Lung (tissue), 12 donors: ENCODE results near the gene CRYAB. TPM values are rescaled to one million over a fixed set of nuclear protein-coding genes. Genes with fewer than 3 reads are reported as not detected.

ENCODE experiments used
- ATAC-seq: fragments of 200-7000 bp; cut with Tn5 transposase; one replicate; pipeline ENCODE4 v1.9.1; 2020; ENCODE audit warnings: moderate number of reproducible peaks; ENCODE audit not compliant: insufficient read depth, low FRiP score
- DNase-seq, 3 donors: peaks; one replicate each; pipeline ENCODE4 v3.0.0-alpha.2; 2013 to 2017
- H3K27ac ChIP-seq, 2 donors: one replicate each; pipeline ENCODE4 v1.5.1; 2013; ENCODE audit warnings: mild to moderate bottlenecking in 2 of 2, moderate library complexity in 2 of 2, control low read depth in 1 of 2, inconsistent platforms in 1 of 2, low read depth in 1 of 2, low read length in 1 of 2
- H3K27me3 ChIP-seq, 3 donors: one replicate each; pipeline ENCODE4 v1.5.1; 2013; ENCODE audit warnings: low read length in 2 of 3; ENCODE audit not compliant: control insufficient read depth in 3 of 3, insufficient read depth in 3 of 3
- H3K36me3 ChIP-seq, 4 donors: one replicate each; pipeline ENCODE4 v1.5.1; 2013; ENCODE audit warnings: low read length in 4 of 4, mild to moderate bottlenecking in 1 of 4, moderate library complexity in 1 of 4; ENCODE audit not compliant: control insufficient read depth in 4 of 4, insufficient read depth in 4 of 4
- H3K4me1 ChIP-seq, 5 donors: one replicate each; pipeline ENCODE4 v1.5.1; 2013; ENCODE audit warnings: low read length in 5 of 5, mild to moderate bottlenecking in 2 of 5, moderate library complexity in 1 of 5; ENCODE audit not compliant: control insufficient read depth in 5 of 5, insufficient read depth in 5 of 5
- H3K4me3 ChIP-seq: one replicate; pipeline ENCODE4 v1.5.1; 2013; ENCODE audit warnings: mild to moderate bottlenecking, control low read depth, moderate library complexity
- H3K9ac ChIP-seq, 2 donors: one replicate each; pipeline ENCODE4 v1.5.1; 2013; ENCODE audit warnings: low read length in 2 of 2, control low read depth in 1 of 2; ENCODE audit not compliant: insufficient read depth in 1 of 2
- H3K9me3 ChIP-seq, 4 donors: one replicate each; pipeline ENCODE4 v1.5.1; 2013; ENCODE audit warnings: low read length in 3 of 4, mild to moderate bottlenecking in 1 of 4, moderate library complexity in 1 of 4; ENCODE audit not compliant: control insufficient read depth in 4 of 4, insufficient read depth in 3 of 4
- WGBS, 2 donors: extraction: QIAGEN DNeasy Blood & Tissue Kit; methylation state at CpG; one replicate each; pipeline ENCODE4 v1.1.7; 2013; 5-methylcytosine and 5-hydroxymethylcytosine counted together
- polyA plus RNA-seq, 2 donors: library from polyadenylated mRNA; stranded (reverse); fragments of 200-250 nt; gene quantifications; one replicate each; pipeline ENCODE4 v1.2.1, GENCODE V29; 2013
- total RNA-seq, 2 donors: library from RNA; depleted of rRNA in 1 of 2; stranded (reverse); fragments of >200 nt in 1 of 2; gene quantifications; one replicate each; pipeline ENCODE4 v1.2.1, GENCODE V29; 2014 to 2021
- TF ChIP-seq, protein P1 (sequence below): IDR thresholded peaks from 2 replicates; pipeline ENCODE4 v1.5.1; 2012; ENCODE audit warnings: mild to moderate bottlenecking; ENCODE audit errors: control extremely low read depth, extremely low read depth
- donor health status: control.
- donor health status: control.
- donor health status: Bipolar disorder and iron deficiency.
- donor health status: healthy.
- donor health status: DM: yes; HTN: yes; CAD: no.

CRYAB gene
- total and polyA plus RNA-seq, 4 donors = 12.0 to 73.0 (median 60.8) TPM

DNA sequence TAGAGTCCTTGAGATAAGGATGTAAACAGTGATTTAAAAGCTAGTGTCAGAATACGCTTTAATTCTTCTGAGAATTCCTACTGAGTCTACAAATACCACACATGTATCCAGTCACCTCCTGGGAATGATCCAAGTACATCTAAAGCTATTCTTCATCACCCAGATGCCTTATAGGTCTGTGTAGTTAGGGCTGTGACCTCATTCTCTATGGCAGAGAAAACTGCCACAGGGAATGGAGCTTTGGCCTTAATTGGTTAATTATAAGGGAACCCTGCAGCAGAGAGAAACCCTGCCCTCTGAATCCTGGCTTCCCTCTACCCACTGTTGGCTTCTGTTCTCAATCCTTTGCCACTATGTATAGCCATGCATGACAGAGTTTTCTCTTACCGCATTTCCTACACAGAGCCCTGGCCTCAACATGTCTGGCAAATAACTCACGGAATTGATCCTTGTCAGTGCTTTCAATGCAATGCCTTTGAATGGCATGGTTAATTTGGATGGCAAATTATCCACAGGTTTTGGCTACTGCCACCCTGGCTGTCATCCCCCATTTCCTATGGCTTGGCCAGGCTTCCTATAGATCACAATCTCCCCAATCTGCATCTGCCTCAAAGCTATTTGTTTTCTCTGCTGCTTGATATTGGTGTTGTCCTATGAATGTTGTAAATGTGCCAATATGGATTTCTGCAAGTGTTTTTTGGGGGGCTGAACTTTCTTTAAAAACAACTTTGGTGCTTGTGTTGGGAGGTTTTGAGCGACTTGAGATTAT lies 28.4 kb upstream of the CRYAB start:
- no peak for DNase-seq
- WGBS, 2 donors = 92 to 94% methylated on average over 4 of the region's 4 CpGs
- TF ChIP-seq, protein P1, sequence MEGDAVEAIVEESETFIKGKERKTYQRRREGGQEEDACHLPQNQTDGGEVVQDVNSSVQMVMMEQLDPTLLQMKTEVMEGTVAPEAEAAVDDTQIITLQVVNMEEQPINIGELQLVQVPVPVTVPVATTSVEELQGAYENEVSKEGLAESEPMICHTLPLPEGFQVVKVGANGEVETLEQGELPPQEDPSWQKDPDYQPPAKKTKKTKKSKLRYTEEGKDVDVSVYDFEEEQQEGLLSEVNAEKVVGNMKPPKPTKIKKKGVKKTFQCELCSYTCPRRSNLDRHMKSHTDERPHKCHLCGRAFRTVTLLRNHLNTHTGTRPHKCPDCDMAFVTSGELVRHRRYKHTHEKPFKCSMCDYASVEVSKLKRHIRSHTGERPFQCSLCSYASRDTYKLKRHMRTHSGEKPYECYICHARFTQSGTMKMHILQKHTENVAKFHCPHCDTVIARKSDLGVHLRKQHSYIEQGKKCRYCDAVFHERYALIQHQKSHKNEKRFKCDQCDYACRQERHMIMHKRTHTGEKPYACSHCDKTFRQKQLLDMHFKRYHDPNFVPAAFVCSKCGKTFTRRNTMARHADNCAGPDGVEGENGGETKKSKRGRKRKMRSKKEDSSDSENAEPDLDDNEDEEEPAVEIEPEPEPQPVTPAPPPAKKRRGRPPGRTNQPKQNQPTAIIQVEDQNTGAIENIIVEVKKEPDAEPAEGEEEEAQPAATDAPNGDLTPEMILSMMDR = no peak
- Histone ChIP-seq H3K27ac (peak overlapping the region in 1 of 2 donors; percentile 3), H3K9me3 (no peaks in the 10 kb centered on the region), H3K4me3 (no peak overlapping the region), H3K27me3 (no peaks in the 10 kb centered on the region), H3K9ac (no peak overlapping the region), H3K4me1 (peaks cover 6 to 30% (median 14%) of the 10 kb centered on the region in 5 donors), H3K36me3 (peaks cover 0 to 3% (median 0%) of the 10 kb centered on the region in 4 donors)
- ATAC-seq = no peak

DNA sequence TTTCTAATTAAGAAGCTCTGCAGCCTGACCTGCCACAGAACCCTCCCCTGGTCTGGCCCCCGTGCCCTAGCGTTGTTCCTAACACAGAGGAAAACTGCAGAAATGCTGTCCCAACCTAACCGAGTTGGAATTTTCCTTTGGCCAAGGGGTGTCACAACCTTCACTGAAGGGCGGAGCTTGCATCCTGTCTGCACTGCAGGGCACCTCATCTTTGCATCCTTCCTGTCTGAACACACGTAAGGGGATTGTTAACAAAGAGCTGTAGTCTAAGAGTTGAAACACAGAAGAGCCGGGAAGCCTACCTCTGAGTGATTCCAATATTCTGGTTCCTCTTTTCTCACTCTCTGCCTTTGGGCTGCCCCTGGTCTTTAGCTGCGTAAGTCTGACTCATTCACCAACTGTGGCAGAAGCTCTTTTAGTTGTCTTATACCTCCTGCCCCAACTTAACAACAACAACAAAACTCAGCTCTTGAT lies 27.2 kb upstream of the CRYAB start:
- Histone ChIP-seq H3K9me3 (no peaks in the 10 kb centered on the region), H3K4me1 (peaks cover 0 to 33% (median 14%) of the 10 kb centered on the region in 5 donors), H3K36me3 (peaks cover 0 to 3% (median 0%) of the 10 kb centered on the region in 4 donors), H3K27me3 (no peaks in the 10 kb centered on the region), H3K27ac (peak overlapping the region in 1 of 2 donors; percentile 34), H3K4me3 (no peak overlapping the region), H3K9ac (no peak overlapping the region)
- no peak for ATAC-seq
- DNase-seq = peak in 1 of 3 donors; percentile 12
- TF ChIP-seq, protein P1 = no peak
- WGBS, 2 donors = 18 to 33% methylated on average over 7 of the region's 7 CpGs

DNA sequence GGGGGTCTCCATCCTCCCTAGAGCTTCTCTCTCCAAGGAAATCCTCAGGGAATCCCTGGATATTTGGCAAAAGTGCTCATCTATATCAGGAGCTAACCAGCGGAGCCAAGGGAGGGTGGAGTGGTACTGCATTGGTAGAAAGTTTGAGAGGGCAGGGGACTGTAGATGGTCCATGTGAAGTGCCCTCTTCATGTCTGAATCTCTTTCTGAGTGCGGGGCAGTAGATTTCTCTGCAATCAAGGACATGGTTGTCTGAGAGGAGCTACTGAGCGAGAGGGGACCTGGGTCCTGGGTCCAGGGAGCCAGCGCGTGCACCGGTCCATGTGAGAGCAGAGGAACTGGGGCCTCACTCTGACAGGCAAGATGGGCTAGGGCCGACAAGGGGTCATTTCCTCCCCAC lies 26.3 kb upstream of the CRYAB start:
- Histone ChIP-seq H3K27ac (peak overlapping the region; percentile 62 to 81), H3K9me3 (no peaks in the 10 kb centered on the region), H3K27me3 (no peaks in the 10 kb centered on the region), H3K36me3 (peaks cover 0 to 3% (median 0%) of the 10 kb centered on the region in 4 donors), H3K4me3 (no peak overlapping the region), H3K4me1 (peaks cover 0 to 33% (median 14%) of the 10 kb centered on the region in 5 donors), H3K9ac (peak overlapping the region in 1 of 2 donors; percentile 26)
- ATAC-seq = no peak
- WGBS, 2 donors = 61 to 66% methylated on average over 7 of the region's 7 CpGs
- peak in 1 of 3 donors; percentile 50 for DNase-seq
- TF ChIP-seq, protein P1 = no peak
